ENCODE data around the gene SPATA19.

The SPATA19 gene

DNA sequence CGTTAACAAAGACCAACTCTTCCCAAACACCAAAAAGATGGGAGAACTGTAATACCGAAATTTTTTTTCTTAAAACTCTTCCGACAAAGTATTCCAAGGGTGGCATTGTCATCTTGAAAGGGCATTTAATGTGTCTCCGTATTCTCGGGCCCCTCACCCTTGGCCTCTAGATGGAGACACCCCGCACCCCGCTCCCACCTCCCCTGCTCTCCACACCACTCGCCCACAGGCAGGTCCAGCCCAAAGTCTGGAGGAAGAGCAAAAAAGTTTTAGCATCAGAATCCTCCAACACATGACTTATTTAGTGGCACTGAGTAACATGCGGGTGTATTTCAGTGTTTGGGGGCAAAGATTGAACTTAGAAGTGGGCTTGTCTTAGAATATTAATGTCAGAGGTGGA is 20.7 kb downstream of the SPATA19 start:
- DNase-seq (ENCODE audit: low read depth), result no peak
- TF ChIP-seq, protein P1, sequence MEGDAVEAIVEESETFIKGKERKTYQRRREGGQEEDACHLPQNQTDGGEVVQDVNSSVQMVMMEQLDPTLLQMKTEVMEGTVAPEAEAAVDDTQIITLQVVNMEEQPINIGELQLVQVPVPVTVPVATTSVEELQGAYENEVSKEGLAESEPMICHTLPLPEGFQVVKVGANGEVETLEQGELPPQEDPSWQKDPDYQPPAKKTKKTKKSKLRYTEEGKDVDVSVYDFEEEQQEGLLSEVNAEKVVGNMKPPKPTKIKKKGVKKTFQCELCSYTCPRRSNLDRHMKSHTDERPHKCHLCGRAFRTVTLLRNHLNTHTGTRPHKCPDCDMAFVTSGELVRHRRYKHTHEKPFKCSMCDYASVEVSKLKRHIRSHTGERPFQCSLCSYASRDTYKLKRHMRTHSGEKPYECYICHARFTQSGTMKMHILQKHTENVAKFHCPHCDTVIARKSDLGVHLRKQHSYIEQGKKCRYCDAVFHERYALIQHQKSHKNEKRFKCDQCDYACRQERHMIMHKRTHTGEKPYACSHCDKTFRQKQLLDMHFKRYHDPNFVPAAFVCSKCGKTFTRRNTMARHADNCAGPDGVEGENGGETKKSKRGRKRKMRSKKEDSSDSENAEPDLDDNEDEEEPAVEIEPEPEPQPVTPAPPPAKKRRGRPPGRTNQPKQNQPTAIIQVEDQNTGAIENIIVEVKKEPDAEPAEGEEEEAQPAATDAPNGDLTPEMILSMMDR (IDR thresholded peaks at IDR 0.05; ENCODE audit: low read depth, low read length), result no peak
- TF ChIP-seq POLR2A (IDR thresholded peaks at IDR 0.05; ENCODE audit: extremely low read depth, insufficient read length) (no peak), MYC (IDR thresholded peaks at IDR 0.05; ENCODE audit: low read depth, low read length) (no peak)
- TF ChIP-seq, protein P2, sequence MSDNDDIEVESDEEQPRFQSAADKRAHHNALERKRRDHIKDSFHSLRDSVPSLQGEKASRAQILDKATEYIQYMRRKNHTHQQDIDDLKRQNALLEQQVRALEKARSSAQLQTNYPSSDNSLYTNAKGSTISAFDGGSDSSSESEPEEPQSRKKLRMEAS (IDR thresholded peaks at IDR 0.05; ENCODE audit: low read depth, low read length), result no peak
- H3K4me3 ChIP-seq (ENCODE audit: low read depth, low read length), result no peak overlapping the region

DNA sequence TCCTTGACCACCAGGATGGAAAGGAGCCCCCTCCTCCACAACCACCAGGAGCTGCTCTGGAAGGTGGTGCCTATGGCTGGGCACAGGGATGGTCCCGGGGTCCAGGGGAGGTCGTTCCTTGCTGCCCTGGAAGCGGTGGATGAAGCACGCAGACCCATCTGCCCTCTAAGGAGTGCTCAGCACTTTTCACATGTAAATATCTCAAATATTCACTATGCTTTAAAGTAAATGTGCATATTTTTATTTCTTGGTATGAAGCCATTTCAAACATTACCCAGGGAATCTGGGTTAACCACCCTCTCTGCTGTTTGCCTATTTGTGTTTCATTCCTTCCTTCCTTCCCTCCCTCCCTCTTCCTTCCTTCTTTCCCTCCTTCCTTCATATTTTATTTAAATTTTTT is 21.7 kb downstream of the SPATA19 start:
- TF ChIP-seq MYC (IDR thresholded peaks at IDR 0.05; ENCODE audit: low read depth, low read length), result no peak
- TF ChIP-seq, protein P2 (IDR thresholded peaks at IDR 0.05; ENCODE audit: low read depth, low read length), result no peak
- TF ChIP-seq, protein P1 (IDR thresholded peaks at IDR 0.05; ENCODE audit: low read depth, low read length), result no peak
- no peak for TF ChIP-seq POLR2A (IDR thresholded peaks at IDR 0.05; ENCODE audit: extremely low read depth, insufficient read length)
- no peak overlapping the region for H3K4me3 ChIP-seq (ENCODE audit: low read depth, low read length)
- no peak for DNase-seq (ENCODE audit: low read depth)

DNA sequence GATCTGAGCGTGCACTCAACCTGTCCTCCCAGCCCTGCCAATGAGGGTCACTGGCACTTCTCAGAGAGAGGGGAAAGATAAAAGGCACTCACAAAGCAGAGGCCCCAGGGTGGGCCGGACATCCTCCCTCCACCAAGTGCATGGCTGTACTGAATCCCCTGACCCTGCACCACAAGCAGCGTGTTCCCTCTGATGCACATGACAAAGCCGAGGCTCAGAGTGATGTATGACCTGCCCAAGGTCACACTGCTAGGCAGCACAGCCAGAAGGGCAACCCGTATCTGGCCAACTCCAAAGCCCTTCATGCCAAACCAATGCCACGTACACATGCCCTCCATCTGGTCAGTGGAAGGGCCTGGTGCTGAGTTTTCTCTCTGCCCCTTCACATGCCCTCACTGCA is 22.1 kb downstream of the SPATA19 start:
- no peak for TF ChIP-seq MYC (IDR thresholded peaks at IDR 0.05; ENCODE audit: low read depth, low read length)
- no peak for DNase-seq (ENCODE audit: low read depth)
- H3K4me3 ChIP-seq (ENCODE audit: low read depth, low read length), result no peak overlapping the region

DNA sequence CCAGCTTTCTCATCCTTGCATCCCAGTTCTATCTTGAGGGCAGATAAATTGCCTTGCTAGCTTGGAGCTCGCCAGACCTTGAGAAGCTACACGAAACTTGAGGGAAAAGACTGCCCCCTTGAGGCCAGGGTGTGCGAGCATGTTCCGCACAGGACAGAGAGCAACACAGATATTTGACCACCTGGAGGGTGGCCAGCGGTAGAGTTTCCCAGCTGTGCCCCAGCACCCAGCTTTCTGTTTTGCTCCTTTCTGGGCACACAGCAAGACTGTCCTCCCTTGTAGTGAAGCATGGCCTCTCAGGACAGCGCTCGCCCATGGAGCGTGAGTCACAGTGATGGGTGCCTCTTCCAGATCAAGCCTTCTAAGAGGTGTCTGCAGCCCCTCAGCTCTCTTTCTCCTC is 23.5 kb downstream of the SPATA19 start:
- DNase-seq (ENCODE audit: low read depth), result peak; percentile 79
- TF ChIP-seq, protein P2 (IDR thresholded peaks at IDR 0.05; ENCODE audit: low read depth, low read length), result peak; percentile 67
- TF ChIP-seq POLR2A (IDR thresholded peaks at IDR 0.05; ENCODE audit: extremely low read depth, insufficient read length), result no peak
- TF ChIP-seq, protein P1 (IDR thresholded peaks at IDR 0.05; ENCODE audit: low read depth, low read length), result peak; percentile 91
- TF ChIP-seq MYC (IDR thresholded peaks at IDR 0.05; ENCODE audit: low read depth, low read length), result peak; percentile 55
- H3K4me3 ChIP-seq (ENCODE audit: low read depth, low read length), result no peak overlapping the region

DNA sequence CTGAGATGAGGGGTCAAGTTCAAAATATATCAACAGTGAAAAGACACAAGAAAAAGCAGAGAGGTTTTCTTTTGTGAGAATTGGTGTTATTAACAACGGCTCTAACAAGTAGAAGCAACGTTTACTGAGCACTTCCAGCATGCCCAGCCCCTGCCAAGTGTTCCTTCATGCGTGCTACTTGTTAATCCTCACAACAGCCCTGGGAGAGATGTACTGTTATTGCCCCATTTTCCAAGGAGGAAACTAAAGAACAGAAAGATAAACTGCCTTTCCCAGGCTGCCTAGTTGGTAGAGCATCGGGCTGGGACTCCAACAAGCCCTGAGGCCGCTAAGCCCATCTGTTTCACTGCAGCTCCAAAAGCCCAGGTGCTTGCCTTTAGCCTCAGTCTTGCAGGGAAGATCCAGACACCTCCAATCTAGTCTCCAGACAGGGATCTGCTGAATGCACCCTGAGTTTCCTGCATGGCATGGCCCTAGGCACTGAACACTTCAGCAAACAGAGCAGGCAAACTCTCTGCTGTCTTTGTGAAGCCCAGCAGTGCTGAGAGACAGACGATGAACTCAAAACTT is 25.5 kb downstream of the SPATA19 start:
- TF ChIP-seq, protein P2 (IDR thresholded peaks at IDR 0.05; ENCODE audit: low read depth, low read length), result no peak
- TF ChIP-seq POLR2A (IDR thresholded peaks at IDR 0.05; ENCODE audit: extremely low read depth, insufficient read length), result no peak
- TF ChIP-seq MYC (IDR thresholded peaks at IDR 0.05; ENCODE audit: low read depth, low read length), result no peak
- TF ChIP-seq, protein P1 (IDR thresholded peaks at IDR 0.05; ENCODE audit: low read depth, low read length), result no peak
- no peak for DNase-seq (ENCODE audit: low read depth)

DNA sequence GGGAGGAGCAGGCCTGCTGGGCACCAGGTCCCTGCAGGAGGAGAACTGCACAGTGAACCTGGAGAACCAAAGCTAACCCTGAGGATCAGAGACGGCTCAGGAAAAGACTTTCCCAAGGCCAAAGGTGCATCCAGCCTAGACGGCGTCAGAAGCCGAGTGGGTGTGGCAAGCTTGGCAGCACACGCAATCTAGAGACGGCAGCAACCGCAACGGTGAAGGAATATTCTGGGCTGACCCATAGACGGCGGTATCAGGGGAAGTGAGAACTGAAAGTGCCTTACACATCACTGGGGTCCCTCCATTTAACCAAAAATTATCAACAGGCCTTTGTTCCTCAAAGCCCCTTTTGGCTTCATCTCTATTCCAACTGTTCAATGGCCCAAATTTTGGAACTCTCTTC is 26.2 kb downstream of the SPATA19 start:
- DNase-seq (ENCODE audit: low read depth), result no peak
- no peak for TF ChIP-seq POLR2A (IDR thresholded peaks at IDR 0.05; ENCODE audit: extremely low read depth, insufficient read length)
- TF ChIP-seq MYC (IDR thresholded peaks at IDR 0.05; ENCODE audit: low read depth, low read length), result no peak
- TF ChIP-seq, protein P1 (IDR thresholded peaks at IDR 0.05; ENCODE audit: low read depth, low read length), result no peak
- TF ChIP-seq, protein P2 (IDR thresholded peaks at IDR 0.05; ENCODE audit: low read depth, low read length), result no peak

More for the DNA sequence above, 25.5 kb downstream of the SPATA19 start:
- H3K4me3 ChIP-seq (ENCODE audit: low read depth, low read length), result no peak overlapping the region

More for the DNA sequence above, 26.2 kb downstream of the SPATA19 start:
- H3K4me3 ChIP-seq (ENCODE audit: low read depth, low read length), result no peak overlapping the region

Measured in NB4 (cell line).